Mesothelial cell of epicardium (in vitro differentiated cells): ENCODE results near the gene DEGS2. TPM values are rescaled to one million over a fixed set of nuclear protein-coding genes. Genes with fewer than 3 reads are reported as not detected.

Experiments used
- DNase-seq, 2 experiments: peaks; one replicate each; pipeline ENCODE4 v3.0.0; 2021; ENCODE audit warnings: low spot score in 2 of 2; ENCODE audit not compliant: unreplicated experiment in 2 of 2
- H3K27ac Mint-ChIP-seq: 2 replicates; pipeline ENCODE4 v1.8.0; 2021; ENCODE audit warnings: mixed read lengths
- H3K27me3 Mint-ChIP-seq: 2 replicates; pipeline ENCODE4 v1.8.0; 2021; ENCODE audit warnings: low read depth, mixed read lengths
- H3K36me3 Mint-ChIP-seq: 2 replicates; pipeline ENCODE4 v1.8.0; 2021; ENCODE audit warnings: mixed read lengths
- H3K4me1 Mint-ChIP-seq: 2 replicates; pipeline ENCODE4 v1.8.0; 2021; ENCODE audit warnings: mixed read lengths
- H3K4me3 Mint-ChIP-seq: 2 replicates; pipeline ENCODE4 v1.8.0; 2021; ENCODE audit warnings: mild to moderate bottlenecking, moderate library complexity, mixed read lengths
- H3K9me3 Mint-ChIP-seq: 2 replicates; pipeline ENCODE4 v1.8.0; 2021; ENCODE audit warnings: mixed read lengths
- microRNA-seq: library from miRNA; unstranded; fragments of <30 nt; microRNA quantifications from one replicate; pipeline ENCODE4 v1.2.0, GENCODE V29; 2021; ENCODE audit warnings: inconsistent platforms, mixed read lengths
- total RNA-seq: library from RNA; stranded (reverse); gene quantifications from 3 replicates; pipeline ENCODE4 v1.2.1, GENCODE V29; 2021
- TF ChIP-seq, protein P1 (sequence below): fragments of 200-600 bp; sonication (generic); IDR thresholded peaks from one replicate; pipeline ENCODE4 v1.5.0; 2021; ENCODE audit warnings: antibody characterized with exemption; ENCODE audit not compliant: unreplicated experiment

DEGS2 gene
- total RNA-seq, 1 donor from 2014 or later = 2.1 TPM

GRCh38 chr14:100096656-100097055 is 62.8 kb downstream of the DEGS2 start:
- Mint-ChIP-seq H3K27ac (no peak overlapping the region), H3K27me3 (no peaks in the 10 kb centered on the region), H3K36me3 (peaks cover 23% of the 10 kb centered on the region), H3K9me3 (no peaks in the 10 kb centered on the region), H3K4me1 (peaks cover 5% of the 10 kb centered on the region), H3K4me3 (no peak overlapping the region)
- DNase-seq = no peak
- TF ChIP-seq, protein P1, sequence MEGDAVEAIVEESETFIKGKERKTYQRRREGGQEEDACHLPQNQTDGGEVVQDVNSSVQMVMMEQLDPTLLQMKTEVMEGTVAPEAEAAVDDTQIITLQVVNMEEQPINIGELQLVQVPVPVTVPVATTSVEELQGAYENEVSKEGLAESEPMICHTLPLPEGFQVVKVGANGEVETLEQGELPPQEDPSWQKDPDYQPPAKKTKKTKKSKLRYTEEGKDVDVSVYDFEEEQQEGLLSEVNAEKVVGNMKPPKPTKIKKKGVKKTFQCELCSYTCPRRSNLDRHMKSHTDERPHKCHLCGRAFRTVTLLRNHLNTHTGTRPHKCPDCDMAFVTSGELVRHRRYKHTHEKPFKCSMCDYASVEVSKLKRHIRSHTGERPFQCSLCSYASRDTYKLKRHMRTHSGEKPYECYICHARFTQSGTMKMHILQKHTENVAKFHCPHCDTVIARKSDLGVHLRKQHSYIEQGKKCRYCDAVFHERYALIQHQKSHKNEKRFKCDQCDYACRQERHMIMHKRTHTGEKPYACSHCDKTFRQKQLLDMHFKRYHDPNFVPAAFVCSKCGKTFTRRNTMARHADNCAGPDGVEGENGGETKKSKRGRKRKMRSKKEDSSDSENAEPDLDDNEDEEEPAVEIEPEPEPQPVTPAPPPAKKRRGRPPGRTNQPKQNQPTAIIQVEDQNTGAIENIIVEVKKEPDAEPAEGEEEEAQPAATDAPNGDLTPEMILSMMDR = no peak

Small RNA genes within 50 kb of the gene (microRNA-seq; reads per million reads assigned to microRNA genes)
- gene MIR151B (24.6 reads per million, percentile 47 among the genes with 10 or more reads in this experiment), gene MIR342 (4,324 reads per million, percentile 90 among the genes with 10 or more reads in this experiment)

Other genes with a start within 250 kb of the DEGS2 start
- 244 to 250 TPM (median 244 TPM) in 3 replicates for gene EVL, start 94.2 kb downstream of the DEGS2 start, total RNA-seq
- 89.0 to 94.5 TPM (median 91.9 TPM) in 3 replicates for gene YY1, start 79.5 kb upstream of the DEGS2 start, total RNA-seq
- 102 to 103 TPM (median 102 TPM) in 3 replicates for gene SLC25A29, start 146.8 kb upstream of the DEGS2 start, total RNA-seq
- gene SLC25A47, start 163.7 kb upstream of the DEGS2 start, total RNA-seq = 0.14 TPM in 1 of 3 replicates, not detected in the others
- 12.7 to 13.8 TPM (median 12.9 TPM) in 3 replicates for gene WDR25, start 216.8 kb upstream of the DEGS2 start, total RNA-seq